PC-3 (cell line): ENCODE data around the gene VSTM2B. TPM values are rescaled to one million over a fixed set of nuclear protein-coding genes. Genes with fewer than 3 reads are reported as not detected.

Source experiments
- ATAC-seq: fragments of 200-7000 bp; cut with Tn5 transposase; 2 replicates; pipeline ENCODE4 v1.9.1; 2020; ENCODE audit warnings: mild to moderate bottlenecking, moderate library complexity
- BruUV-seq: library from RNA; stranded (reverse); fragments of 400-500 nt; replicated peaks from 2 replicates; lab custom pipeline; 2021; lab: Mats Ljungman, UMichigan
- CTCF ChIA-PET: fragments of 300-600 bp; sonication (Branson Sonifier 250); formaldehyde crosslinking; loops from one replicate; lab custom pipeline; 2022; ENCODE audit warnings: antibody characterized with exemption; lab: Charles Lee
- POLR2A ChIA-PET: fragments of 300-600 bp; sonication (Branson Sonifier 250); formaldehyde crosslinking; loops from one replicate; lab custom pipeline; 2022; ENCODE audit warnings: antibody characterized with exemption; ENCODE audit not compliant: unreplicated experiment; lab: Charles Lee
- DNase-seq: peaks from one replicate; pipeline ENCODE4 v3.0.0-alpha.2; 2015
- H2AFZ ChIP-seq: fragments of 300-600 bp; sonication (generic); 2 replicates; pipeline ENCODE4 v1.6.0; 2016; ENCODE audit warnings: antibody characterized with exemption, low read length
- H3F3A ChIP-seq: fragments of 300-600 bp; sonication (generic); one replicate; pipeline ENCODE4 v1.6.0; 2017; ENCODE audit warnings: antibody characterized with exemption, low read length, control low read depth, mild to moderate bottlenecking; ENCODE audit not compliant: unreplicated experiment
- H3K27ac ChIP-seq: fragments of 300-600 bp; sonication (generic); 2 replicates; pipeline ENCODE4 v1.5.1; 2016; ENCODE audit warnings: mild to moderate bottlenecking, low read length
- H3K27me3 ChIP-seq: fragments of 300-600 bp; sonication (generic); 2 replicates; pipeline ENCODE4 v1.6.1; 2016; ENCODE audit warnings: low read length, mixed read lengths
- H3K36me3 ChIP-seq: fragments of 300-600 bp; sonication (generic); 2 replicates; pipeline ENCODE4 v1.6.1; 2016; ENCODE audit warnings: low read depth, mixed run types, low read length, mixed read lengths
- H3K4me1 ChIP-seq: fragments of 300-600 bp; sonication (generic); 2 replicates; pipeline ENCODE4 v1.5.1; 2016; ENCODE audit warnings: low read length; ENCODE audit not compliant: insufficient read depth
- H3K4me2 ChIP-seq: fragments of 300-600 bp; sonication (generic); 2 replicates; pipeline ENCODE4 v1.6.0; 2016; ENCODE audit warnings: low read length
- H3K4me3 ChIP-seq: fragments of 300-600 bp; sonication (generic); 2 replicates; pipeline ENCODE4 v1.5.1; 2016; ENCODE audit warnings: mild to moderate bottlenecking, low read length, mixed read lengths
- H3K79me2 ChIP-seq: fragments of 300-600 bp; sonication (generic); 2 replicates; pipeline ENCODE4 v1.6.1; 2017; ENCODE audit warnings: low read length, mixed read lengths
- H3K9ac ChIP-seq: fragments of 300-600 bp; sonication (generic); 2 replicates; pipeline ENCODE4 v1.6.0; 2016; ENCODE audit warnings: mild to moderate bottlenecking, low read length
- H3K9me2 ChIP-seq: fragments of 300-600 bp; sonication (generic); replicated peaks from 2 replicates; pipeline ENCODE4 v1.6.1; 2016; ENCODE audit warnings: mixed run types, low read length, mixed read lengths
- H3K9me3 ChIP-seq: fragments of 300-600 bp; sonication (generic); 2 replicates; pipeline ENCODE4 v1.6.1; 2016; ENCODE audit warnings: low read length, mixed read lengths
- H4K20me1 ChIP-seq: fragments of 300-600 bp; sonication (generic); 2 replicates; pipeline ENCODE4 v1.6.1; 2016; ENCODE audit warnings: low read length, mixed read lengths
- CTCF ChIP-seq: fragments of 300-600 bp; sonication (generic); conservative IDR thresholded peaks from 2 replicates; pipeline ENCODE4 v1.5.1; 2017; ENCODE audit warnings: antibody characterized with exemption, low read depth, mild to moderate bottlenecking, low read length
- EZH2 ChIP-seq: fragments of 300-600 bp; sonication (generic); IDR thresholded peaks from one replicate; pipeline ENCODE4 v1.6.1; 2017; ENCODE audit warnings: antibody characterized with exemption, mild to moderate bottlenecking, low read length; ENCODE audit not compliant: unreplicated experiment
- EZH2phosphoT487 ChIP-seq: fragments of 300-600 bp; sonication (generic); IDR thresholded peaks from 2 replicates; pipeline ENCODE4 v1.6.1; 2018; ENCODE audit warnings: mild to moderate bottlenecking, antibody characterized with exemption, low read length, borderline replicate concordance
- intact Hi-C: fragments of 100-400 bp; cut with micrococcal nuclease; formaldehyde crosslinking; loops from 2 replicates; pipeline ENCODE4 v1.9.0; 2023
- total RNA-seq: library from RNA; depleted of rRNA; stranded (reverse); fragments of >200 nt; gene quantifications from 2 replicates; pipeline ENCODE4 v1.2.3, GENCODE V29; 2014

VSTM2B gene
- total RNA-seq, 1 experiment from 2014 or later: not detected

GRCh38 chr19:29517412-29517811 is 8.4 kb upstream of the VSTM2B start:
- Histone ChIP-seq H2AFZ (no peak overlapping the region), H3K4me1 (no peaks in the 10 kb centered on the region), H3K9me2 (no peaks in the 10 kb centered on the region), H3K79me2 (no peaks in the 10 kb centered on the region), H3K9ac (no peak overlapping the region), H3K27me3 (no peaks in the 10 kb centered on the region), H4K20me1 (no peaks in the 10 kb centered on the region), H3K4me2 (no peak overlapping the region), H3K27ac (no peak overlapping the region), H3F3A (no peaks in the 10 kb centered on the region), H3K4me3 (no peak overlapping the region), H3K9me3 (no peaks in the 10 kb centered on the region), H3K36me3 (no peaks in the 10 kb centered on the region)
- no peak for TF ChIP-seq EZH2phosphoT487
- TF ChIP-seq CTCF: no peak
- DNase-seq (no peak), ATAC-seq (no peak)
- no TSS peak for BruUV-seq
- ChIA-PET POLR2A (no interaction called here), CTCF (no interaction called here)
- intact Hi-C loops: no loop called here

- no peak overlapping the region for H3K4me2 ChIP-seq
- ChIA-PET CTCF (no interaction called here), POLR2A (no interaction called here)
- H3K4me1 ChIP-seq: no peaks in the 10 kb centered on the region
- no peak overlapping the region for H3K9ac ChIP-seq
- no peaks in the 10 kb centered on the region for H3K9me2 ChIP-seq
- H2AFZ ChIP-seq: no peak overlapping the region
- no peaks in the 10 kb centered on the region for H3K79me2 ChIP-seq
- H4K20me1 ChIP-seq: no peaks in the 10 kb centered on the region
- no peak overlapping the region for H3K27ac ChIP-seq
- TF ChIP-seq CTCF: no peak
- TF ChIP-seq EZH2phosphoT487: no peak
- TF ChIP-seq EZH2: no peak
- no peak overlapping the region for H3K4me3 ChIP-seq
- no peaks in the 10 kb centered on the region for H3F3A ChIP-seq
- no TSS peak for BruUV-seq
- H3K27me3 ChIP-seq: no peaks in the 10 kb centered on the region
- no peaks in the 10 kb centered on the region for H3K9me3 ChIP-seq
- intact Hi-C loops: no loop called here
- DNase-seq (no peak), ATAC-seq (no peak)
- no peaks in the 10 kb centered on the region for H3K36me3 ChIP-seq
Observed at GRCh38 chr19:29517946-29518345, 7.8 kb upstream of the VSTM2B start.

GRCh38 chr19:29519146-29519545 is 6.6 kb upstream of the VSTM2B start:
- H3K9ac ChIP-seq: no peak overlapping the region
- BruUV-seq: no TSS peak
- DNase-seq: no peak
- no peak overlapping the region for H3K27ac ChIP-seq
- POLR2A ChIA-PET: no interaction called here
- ATAC-seq: no peak
- no peaks in the 10 kb centered on the region for H3K36me3 ChIP-seq
- no peaks in the 10 kb centered on the region for H3F3A ChIP-seq
- intact Hi-C loops: no loop called here
- H3K79me2 ChIP-seq: no peaks in the 10 kb centered on the region
- no peak overlapping the region for H3K4me3 ChIP-seq
- no peak overlapping the region for H2AFZ ChIP-seq
- CTCF ChIA-PET: no interaction called here
- peaks cover 7% of the 10 kb centered on the region for H3K27me3 ChIP-seq
- no peak overlapping the region for H3K4me2 ChIP-seq
- no peaks in the 10 kb centered on the region for H4K20me1 ChIP-seq
- TF ChIP-seq EZH2: no peak
- no peak for TF ChIP-seq CTCF
- no peak for TF ChIP-seq EZH2phosphoT487
- no peaks in the 10 kb centered on the region for H3K9me3 ChIP-seq
- H3K4me1 ChIP-seq: no peaks in the 10 kb centered on the region
- no peaks in the 10 kb centered on the region for H3K9me2 ChIP-seq
